Mesenchymal stem cell (in vitro differentiated cells and primary cell): Measurements from ENCODE around the gene NAIF1.

Source experiments
- DNase-seq: peaks from one replicate; pipeline ENCODE4 v3.0.0-alpha.2; 2013
- H2AFZ ChIP-seq: one replicate; pipeline ENCODE4 v1.6.1; 2013; ENCODE audit warnings: low read depth, mild to moderate bottlenecking, control low read depth, inconsistent platforms, low read length, moderate library complexity
- H2AK5ac ChIP-seq: 2 replicates; pipeline ENCODE4 v1.6.1; 2013; ENCODE audit warnings: low read length, moderate library complexity, mild to moderate bottlenecking, inconsistent platforms; ENCODE audit not compliant: severe bottlenecking
- H2BK120ac ChIP-seq: one replicate; pipeline ENCODE4 v1.6.1; 2013; ENCODE audit warnings: low read depth, mild to moderate bottlenecking, inconsistent platforms, low read length, moderate library complexity
- H2BK12ac ChIP-seq, 2 experiments: one replicate each; pipeline ENCODE4 v1.6.1; 2013; ENCODE audit warnings: inconsistent platforms in 2 of 2, low read length in 2 of 2, mild to moderate bottlenecking in 2 of 2, moderate library complexity in 2 of 2, control low read depth in 1 of 2
- H2BK15ac ChIP-seq: one replicate; pipeline ENCODE4 v1.6.1; 2013; ENCODE audit warnings: mild to moderate bottlenecking, low read depth, inconsistent platforms; ENCODE audit not compliant: poor library complexity, severe bottlenecking
- H2BK5ac ChIP-seq: 2 replicates; pipeline ENCODE4 v1.6.1; 2013; ENCODE audit warnings: low read depth, mild to moderate bottlenecking, low read length, control low read depth, inconsistent platforms; ENCODE audit not compliant: poor library complexity, severe bottlenecking
- H3K14ac ChIP-seq, 2 experiments: one replicate each; pipeline ENCODE4 v1.6.1; 2013; ENCODE audit warnings: inconsistent platforms in 2 of 2, low read length in 2 of 2, control low read depth in 1 of 2, mild to moderate bottlenecking in 1 of 2, moderate library complexity in 1 of 2
- H3K18ac ChIP-seq, 2 experiments: one replicate each; pipeline ENCODE4 v1.6.1; 2013; ENCODE audit warnings: inconsistent platforms in 2 of 2, low read length in 2 of 2, control low read depth in 1 of 2, low read depth in 1 of 2, mild to moderate bottlenecking in 1 of 2
- H3K23ac ChIP-seq, 2 experiments: one replicate each; pipeline ENCODE4 v1.6.1; 2013; ENCODE audit warnings: inconsistent platforms in 2 of 2, low read length in 2 of 2, mild to moderate bottlenecking in 2 of 2, moderate library complexity in 2 of 2, control low read depth in 1 of 2
- H3K27ac ChIP-seq: 2 replicates; pipeline ENCODE4 v1.5.1; 2013; ENCODE audit warnings: mild to moderate bottlenecking, moderate library complexity, low read length, control low read depth, inconsistent platforms; ENCODE audit not compliant: poor library complexity, severe bottlenecking
- H3K27me3 ChIP-seq, 2 experiments: 2 replicates each; pipeline versions ENCODE4 v1.6.1 to v1.7.0; 2013; ENCODE audit warnings: low read length in 2 of 2, mild to moderate bottlenecking in 2 of 2, moderate library complexity in 2 of 2, control low read depth in 1 of 2, inconsistent platforms in 1 of 2; ENCODE audit not compliant: control insufficient read depth in 1 of 2, insufficient read depth in 1 of 2
- H3K36me3 ChIP-seq, 2 experiments: 2 replicates each; pipeline versions ENCODE4 v1.6.1 to v1.7.0; 2013; ENCODE audit warnings: low read length in 2 of 2, control low read depth in 1 of 2, inconsistent platforms in 1 of 2, low read depth in 1 of 2, mild to moderate bottlenecking in 1 of 2; ENCODE audit not compliant: insufficient read depth in 2 of 2, control insufficient read depth in 1 of 2
- H3K4ac ChIP-seq, 2 experiments: one replicate each; pipeline ENCODE4 v1.6.1; 2013; ENCODE audit warnings: inconsistent platforms in 2 of 2, low read length in 2 of 2, mild to moderate bottlenecking in 2 of 2, moderate library complexity in 2 of 2, control low read depth in 1 of 2, low read depth in 1 of 2
- H3K4me1 ChIP-seq: 2 replicates; pipeline ENCODE4 v1.6.1; 2013; ENCODE audit warnings: low read depth, low read length, control low read depth; ENCODE audit not compliant: control insufficient read depth, insufficient read depth
- H3K4me2 ChIP-seq: 2 replicates; pipeline ENCODE4 v1.6.1; 2013; ENCODE audit warnings: low read length, mild to moderate bottlenecking, inconsistent platforms; ENCODE audit not compliant: poor library complexity, severe bottlenecking
- H3K4me3 ChIP-seq, 2 experiments: 2 replicates each; pipeline versions ENCODE4 v1.5.1 to v1.7.0; 2013; ENCODE audit warnings: low read length in 2 of 2, mild to moderate bottlenecking in 2 of 2, control low read depth in 1 of 2, low read depth in 1 of 2; ENCODE audit not compliant: insufficient read depth in 1 of 2
- H3K79me1 ChIP-seq: replicated peaks from 2 replicates; pipeline ENCODE4 v1.6.1; 2013; ENCODE audit warnings: mild to moderate bottlenecking, control low read depth, low read length, inconsistent platforms; ENCODE audit not compliant: poor library complexity, severe bottlenecking
- H3K9ac ChIP-seq: 2 replicates; pipeline ENCODE4 v1.7.0; 2013; ENCODE audit warnings: mild to moderate bottlenecking, low read length, moderate library complexity
- H3K9me3 ChIP-seq: 2 replicates; pipeline ENCODE4 v1.7.0; 2013; ENCODE audit warnings: mild to moderate bottlenecking, low read length; ENCODE audit not compliant: control insufficient read depth
- H4K8ac ChIP-seq: one replicate; pipeline ENCODE4 v1.6.1; 2013; ENCODE audit warnings: inconsistent platforms, mild to moderate bottlenecking, low read length, moderate library complexity
- H4K91ac ChIP-seq: one replicate; pipeline ENCODE4 v1.6.1; 2013; ENCODE audit warnings: mild to moderate bottlenecking, low read length, inconsistent platforms
- WGBS: methylation state at CpG from one replicate; pipeline ENCODE4 v1.1.7; 2013; ENCODE audit warnings: mixed read lengths; 5-methylcytosine and 5-hydroxymethylcytosine counted together

The NAIF1 gene

GRCh38 chr9:128065907-128066712 lies 1.0 kb downstream of the NAIF1 start:
- Histone ChIP-seq H3K23ac (no peak overlapping the region), H3K27ac (no peak overlapping the region), H2BK5ac (no peak overlapping the region), H2AFZ (no peak overlapping the region), H2BK12ac (peak overlapping the region; percentile 73 to 87), H3K9me3 (no peaks in the 10 kb centered on the region), H4K8ac (peak overlapping the region; percentile 100), H3K27me3 (no peaks in the 10 kb centered on the region), H3K4ac (peak overlapping the region; percentile 95 to 97), H4K91ac (peak overlapping the region; percentile 96), H3K4me2 (no peak overlapping the region), H3K36me3 (peaks cover 20 to 26% of the 10 kb centered on the region in 2 experiments), H2AK5ac (peak overlapping the region; percentile 7), H2BK15ac (peak overlapping the region; percentile 56), H3K4me3 (peak overlapping the region; percentile 32 to 98), H3K9ac (no peak overlapping the region), H3K18ac (peak overlapping the region; percentile 69 to 83), H3K14ac (peak overlapping the region in 1 of 2 experiments; percentile 72), H3K79me1 (peaks cover 28% of the 10 kb centered on the region), H3K4me1 (peaks cover 15% of the 10 kb centered on the region), H2BK120ac (peak overlapping the region; percentile 78)
- DNase-seq, result no peak
- WGBS, result 97% methylated on average over 18 of the region's 18 CpGs

DNA sequence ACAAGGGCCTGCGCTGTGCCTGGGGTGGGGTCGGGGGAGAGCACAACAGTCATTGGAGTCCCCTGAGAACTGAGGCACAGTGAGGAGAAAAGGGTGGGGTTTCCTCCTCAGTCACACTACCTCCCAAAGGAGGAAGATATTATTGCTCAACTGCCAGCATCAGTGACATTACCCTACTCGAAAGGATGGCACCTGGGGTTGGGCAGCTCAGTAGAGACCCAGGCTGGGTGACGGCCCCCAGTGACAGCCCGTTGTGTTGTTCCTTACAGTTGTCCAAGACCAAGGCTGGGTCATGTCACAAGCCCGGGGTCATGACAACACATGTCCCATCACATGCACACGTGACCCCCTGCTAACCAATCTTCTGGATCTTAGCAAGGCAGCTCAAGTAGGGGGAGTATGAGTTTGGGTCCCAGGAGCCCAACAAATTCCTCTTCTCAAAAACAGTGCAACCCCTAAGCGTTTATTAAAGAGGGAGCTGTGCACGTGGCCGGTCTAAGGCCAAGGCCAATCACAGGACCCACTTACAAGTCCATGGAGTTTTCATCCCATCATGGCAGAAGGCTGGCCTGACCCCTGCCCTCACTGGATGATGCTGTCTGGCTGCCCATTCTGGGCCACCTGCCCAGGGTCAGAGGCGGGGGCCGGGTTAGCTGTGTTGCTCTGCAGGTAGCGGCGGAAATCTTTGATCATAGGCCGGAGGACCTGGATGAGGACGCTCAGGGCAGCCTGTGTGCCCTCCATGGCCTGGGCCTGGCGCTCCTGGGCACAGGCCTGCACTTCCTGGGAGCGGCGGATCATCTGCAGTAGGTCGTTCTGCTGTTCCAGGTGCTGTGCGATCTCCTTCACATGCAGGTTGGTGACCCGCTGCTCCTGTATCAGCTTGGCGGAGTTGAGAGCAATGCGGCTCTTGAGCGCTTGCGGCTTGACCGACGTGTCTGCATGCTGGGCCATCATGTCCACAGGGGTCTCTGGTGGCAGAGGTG lies 4.0 kb downstream of the NAIF1 start:
- H3K18ac ChIP-seq, result no peak overlapping the region
- no peak overlapping the region for H3K4me3 ChIP-seq
- no peak overlapping the region for H3K4ac ChIP-seq
- no peaks in the 10 kb centered on the region for H3K27me3 ChIP-seq
- H2BK12ac ChIP-seq, result no peak overlapping the region
- H3K79me1 ChIP-seq, result peaks cover 23% of the 10 kb centered on the region
- peak overlapping the region in 1 of 2 experiments; percentile 23 for H3K14ac ChIP-seq
- H2BK120ac ChIP-seq, result no peak overlapping the region
- 97% methylated on average over 28 of the region's 28 CpGs for WGBS
- H2BK5ac ChIP-seq, result no peak overlapping the region
- no peak overlapping the region for H3K23ac ChIP-seq
- H3K27ac ChIP-seq, result no peak overlapping the region
- no peak overlapping the region for H2BK15ac ChIP-seq
- H4K8ac ChIP-seq, result no peak overlapping the region
- H3K4me2 ChIP-seq, result no peak overlapping the region
- H3K36me3 ChIP-seq, result peaks cover 24 to 27% of the 10 kb centered on the region in 2 experiments
- no peak for DNase-seq
- no peak overlapping the region for H2AK5ac ChIP-seq
- peak overlapping the region; percentile 14 for H4K91ac ChIP-seq
- H3K9ac ChIP-seq, result no peak overlapping the region
- H3K9me3 ChIP-seq, result no peaks in the 10 kb centered on the region
- H3K4me1 ChIP-seq, result peaks cover 9% of the 10 kb centered on the region
- H2AFZ ChIP-seq, result no peak overlapping the region

DNA sequence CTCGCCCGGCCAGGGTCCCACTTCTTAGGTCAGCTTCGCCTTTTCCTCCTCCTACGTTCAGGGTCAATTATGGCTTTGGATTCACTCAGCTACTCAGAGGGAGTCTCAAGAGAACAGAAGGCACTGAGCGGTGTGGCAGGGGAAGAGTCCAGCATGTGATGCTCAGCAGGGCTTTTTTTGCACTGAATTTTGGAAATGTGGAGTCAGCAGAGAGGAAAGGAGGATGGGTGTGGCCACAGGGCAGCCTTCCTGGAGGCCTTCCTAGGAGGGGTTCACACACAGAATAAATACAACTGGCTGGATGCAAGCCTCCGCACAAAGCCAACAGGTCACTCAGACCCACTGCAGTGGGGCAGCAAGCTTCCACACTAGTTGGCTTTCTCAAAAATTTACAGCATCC lies 4.8 kb downstream of the NAIF1 start:
- Histone ChIP-seq H3K79me1 (peaks cover 23% of the 10 kb centered on the region), H3K9me3 (no peaks in the 10 kb centered on the region), H2BK15ac (no peak overlapping the region), H2AFZ (no peak overlapping the region), H3K27me3 (no peaks in the 10 kb centered on the region), H2BK5ac (no peak overlapping the region), H4K91ac (no peak overlapping the region), H3K14ac (no peak overlapping the region), H3K4me3 (no peak overlapping the region), H3K9ac (no peak overlapping the region), H4K8ac (no peak overlapping the region), H3K36me3 (peaks cover 24 to 27% of the 10 kb centered on the region in 2 experiments), H3K23ac (no peak overlapping the region), H3K4ac (no peak overlapping the region), H2AK5ac (no peak overlapping the region), H2BK120ac (no peak overlapping the region), H3K4me1 (peaks cover 9% of the 10 kb centered on the region), H3K4me2 (no peak overlapping the region), H2BK12ac (no peak overlapping the region), H3K18ac (no peak overlapping the region), H3K27ac (no peak overlapping the region)
- no peak for DNase-seq
- WGBS, result 82% methylated on average over 6 of the region's 6 CpGs
